ENCODE data around the gene PIK3R6. TPM values are rescaled to one million over a fixed set of nuclear protein-coding genes. Genes with fewer than 3 reads are reported as not detected.

Gene PIK3R6
- total RNA-seq, 6 experiments from 2014 or later: 0.18 to 0.62 (median 0.25) TPM; not detected in 1

GRCh38 chr17:8893621-8894201 lies 26.2 kb upstream of the PIK3R6 start:
- H3K9me3 ChIP-seq: no peaks in the 10 kb centered on the region
- H3K36me3 ChIP-seq: no peaks in the 10 kb centered on the region
- H3K27ac ChIP-seq: no peak overlapping the region
- DNase-seq: no peak
- no peak overlapping the region for H3K4me3 ChIP-seq
- WGBS (ENCODE audit: insufficient coverage, low coverage, low lambda C conversion rate, missing lambda C conversion rate): 92% methylated on average over 2 of the region's 15 CpGs
- H3K4me1 ChIP-seq: no peaks in the 10 kb centered on the region
- no peak for TF ChIP-seq CTCF (IDR thresholded peaks at IDR 0.05)
- no peak for TF ChIP-seq POLR2A (IDR thresholded peaks at IDR 0.05)
- H3K27me3 ChIP-seq: no peaks in the 10 kb centered on the region
- no peak for ATAC-seq
- intact Hi-C loops (cut with DNase I): no loop called here

DNA sequence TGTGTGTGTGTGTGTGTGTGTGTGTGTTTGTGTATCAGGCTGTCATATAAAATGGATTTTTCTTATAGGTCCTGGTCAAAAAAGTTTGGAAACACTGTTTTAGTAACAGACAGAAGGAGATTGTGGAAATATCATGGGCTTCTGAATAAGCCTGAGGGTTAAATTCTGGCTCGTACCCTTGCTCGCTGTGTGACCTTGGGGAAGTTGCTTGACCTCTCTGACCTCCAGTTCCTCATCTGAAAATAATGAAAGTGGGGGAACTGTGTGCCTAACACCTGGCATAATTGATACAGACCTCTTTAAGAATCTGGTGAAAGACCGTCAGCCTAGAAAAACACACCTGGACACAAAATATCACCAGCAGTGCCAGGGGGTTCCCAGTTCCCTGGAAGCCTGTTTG lies 25.6 kb upstream of the PIK3R6 start:
- no peak for ATAC-seq
- TF ChIP-seq POLR2A (IDR thresholded peaks at IDR 0.05) (no peak), CTCF (IDR thresholded peaks at IDR 0.05) (no peak)
- intact Hi-C loops (cut with DNase I): no loop called here

GRCh38 chr17:8892338-8892690 lies 24.8 kb upstream of the PIK3R6 start:
- Histone ChIP-seq H3K4me3 (no peak overlapping the region), H3K36me3 (no peaks in the 10 kb centered on the region), H3K4me1 (no peaks in the 10 kb centered on the region), H3K27me3 (no peaks in the 10 kb centered on the region), H3K27ac (no peak overlapping the region), H3K9me3 (no peaks in the 10 kb centered on the region)
- TF ChIP-seq POLR2A (IDR thresholded peaks at IDR 0.05) (no peak), CTCF (IDR thresholded peaks at IDR 0.05) (no peak)
- ATAC-seq (no peak), DNase-seq (no peak)
- intact Hi-C loops (cut with DNase I): no loop called here
- WGBS (ENCODE audit: insufficient coverage, low coverage, low lambda C conversion rate, missing lambda C conversion rate): 26% methylated on average over 6 of the region's 6 CpGs

More for the DNA sequence above, 25.6 kb upstream of the PIK3R6 start:
- no peak for DNase-seq
- no peak overlapping the region for H3K27ac ChIP-seq
- H3K4me1 ChIP-seq: no peaks in the 10 kb centered on the region
- H3K27me3 ChIP-seq: no peaks in the 10 kb centered on the region
- H3K9me3 ChIP-seq: no peaks in the 10 kb centered on the region
- no peak overlapping the region for H3K4me3 ChIP-seq
- H3K36me3 ChIP-seq: no peaks in the 10 kb centered on the region
- WGBS (ENCODE audit: insufficient coverage, low coverage, low lambda C conversion rate, missing lambda C conversion rate): 74% methylated on average over 3 of the region's 3 CpGs

DNA sequence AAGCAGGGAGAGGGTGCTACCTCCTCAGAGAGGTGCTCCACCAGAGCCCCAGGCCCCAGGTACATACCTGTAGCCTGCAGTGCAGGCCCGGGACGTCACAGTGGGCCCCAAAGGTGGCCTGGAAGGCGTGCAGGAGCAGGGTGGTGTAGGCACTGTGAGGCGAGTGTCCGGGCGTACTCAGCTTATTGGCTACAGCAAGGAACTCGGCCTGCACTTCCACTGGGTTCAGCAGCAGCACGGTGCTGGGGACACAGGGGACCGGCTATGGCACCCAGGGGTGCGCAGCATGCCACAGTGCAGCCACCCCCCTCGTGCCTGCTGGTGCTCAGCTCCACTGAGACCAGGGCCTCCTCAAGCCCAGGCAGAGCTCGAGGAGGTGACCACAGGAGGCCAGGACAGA lies 23.2 kb upstream of the PIK3R6 start:
- Histone ChIP-seq H3K4me1 (no peaks in the 10 kb centered on the region), H3K4me3 (no peak overlapping the region), H3K9me3 (no peaks in the 10 kb centered on the region), H3K27me3 (no peaks in the 10 kb centered on the region), H3K36me3 (no peaks in the 10 kb centered on the region), H3K27ac (no peak overlapping the region)
- DNase-seq (no peak), ATAC-seq (no peak)
- intact Hi-C loops (cut with DNase I): no loop called here
- no peak for TF ChIP-seq CTCF (IDR thresholded peaks at IDR 0.05)
- no peak for TF ChIP-seq POLR2A (IDR thresholded peaks at IDR 0.05)
- no CpG with 5 or more reads among the region's 12 CpGs for WGBS (ENCODE audit: insufficient coverage, low coverage, low lambda C conversion rate, missing lambda C conversion rate)
